PFSK-1 (cell line): ENCODE measurements around the gene STAB1.

ENCODE experiments used
- POLR2AphosphoS5 ChIP-seq: IDR thresholded peaks from 2 replicates; pipeline ENCODE4 v1.6.1; 2012; ENCODE audit warnings: low read depth, mild to moderate bottlenecking, control low read depth, low read length, moderate library complexity
- TF ChIP-seq, protein P1 (sequence below), 2 experiments: IDR thresholded peaks; 2 replicates each; pipeline versions ENCODE4 v1.6.1 to v1.8.0; 2011 to 2012; ENCODE audit warnings: low read depth in 2 of 2, low read length in 2 of 2, control low read depth in 1 of 2, inconsistent platforms in 1 of 2, mild to moderate bottlenecking in 1 of 2, moderate library complexity in 1 of 2; ENCODE audit not compliant: insufficient read depth in 1 of 2

- TF ChIP-seq POLR2AphosphoS5 = no peak
- TF ChIP-seq, protein P1, sequence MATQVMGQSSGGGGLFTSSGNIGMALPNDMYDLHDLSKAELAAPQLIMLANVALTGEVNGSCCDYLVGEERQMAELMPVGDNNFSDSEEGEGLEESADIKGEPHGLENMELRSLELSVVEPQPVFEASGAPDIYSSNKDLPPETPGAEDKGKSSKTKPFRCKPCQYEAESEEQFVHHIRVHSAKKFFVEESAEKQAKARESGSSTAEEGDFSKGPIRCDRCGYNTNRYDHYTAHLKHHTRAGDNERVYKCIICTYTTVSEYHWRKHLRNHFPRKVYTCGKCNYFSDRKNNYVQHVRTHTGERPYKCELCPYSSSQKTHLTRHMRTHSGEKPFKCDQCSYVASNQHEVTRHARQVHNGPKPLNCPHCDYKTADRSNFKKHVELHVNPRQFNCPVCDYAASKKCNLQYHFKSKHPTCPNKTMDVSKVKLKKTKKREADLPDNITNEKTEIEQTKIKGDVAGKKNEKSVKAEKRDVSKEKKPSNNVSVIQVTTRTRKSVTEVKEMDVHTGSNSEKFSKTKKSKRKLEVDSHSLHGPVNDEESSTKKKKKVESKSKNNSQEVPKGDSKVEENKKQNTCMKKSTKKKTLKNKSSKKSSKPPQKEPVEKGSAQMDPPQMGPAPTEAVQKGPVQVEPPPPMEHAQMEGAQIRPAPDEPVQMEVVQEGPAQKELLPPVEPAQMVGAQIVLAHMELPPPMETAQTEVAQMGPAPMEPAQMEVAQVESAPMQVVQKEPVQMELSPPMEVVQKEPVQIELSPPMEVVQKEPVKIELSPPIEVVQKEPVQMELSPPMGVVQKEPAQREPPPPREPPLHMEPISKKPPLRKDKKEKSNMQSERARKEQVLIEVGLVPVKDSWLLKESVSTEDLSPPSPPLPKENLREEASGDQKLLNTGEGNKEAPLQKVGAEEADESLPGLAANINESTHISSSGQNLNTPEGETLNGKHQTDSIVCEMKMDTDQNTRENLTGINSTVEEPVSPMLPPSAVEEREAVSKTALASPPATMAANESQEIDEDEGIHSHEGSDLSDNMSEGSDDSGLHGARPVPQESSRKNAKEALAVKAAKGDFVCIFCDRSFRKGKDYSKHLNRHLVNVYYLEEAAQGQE (IDR thresholded peaks at IDR 0.05; ENCODE audit: insufficient read depth in 1 of 2, low read depth in 2 of 2, low read length in 2 of 2) = no peak
Measured at GRCh38 chr3:52519445-52520140, 24.5 kb downstream of the STAB1 start.
